KMS-11 (cell line): ENCODE measurements around the gene SPDYA.

Source experiments
- H2AFZ ChIP-seq: fragments of 200-600 bp; sonication (generic); 2 replicates; pipeline ENCODE4 v1.6.1; 2016; ENCODE audit warnings: antibody characterized with exemption, mixed run types, low read depth
- H3K27ac ChIP-seq: fragments of 200-600 bp; sonication (generic); 2 replicates; pipeline ENCODE4 v1.6.1; 2016; ENCODE audit warnings: mild to moderate bottlenecking, mixed run types
- H3K27me3 ChIP-seq: fragments of 200-600 bp; sonication (generic); 2 replicates; pipeline ENCODE4 v1.6.1; 2017; ENCODE audit warnings: mild to moderate bottlenecking, low read depth, mixed run types, moderate library complexity; ENCODE audit not compliant: insufficient read depth
- H3K36me3 ChIP-seq: fragments of 200-600 bp; sonication (generic); 2 replicates; pipeline ENCODE4 v1.6.1; 2017; ENCODE audit warnings: mild to moderate bottlenecking, mixed run types; ENCODE audit not compliant: insufficient read depth
- H3K4me1 ChIP-seq: fragments of 200-600 bp; sonication (generic); 2 replicates; pipeline ENCODE4 v1.6.1; 2016; ENCODE audit warnings: mild to moderate bottlenecking, low read depth, mixed run types; ENCODE audit not compliant: poor library complexity, severe bottlenecking
- H3K4me2 ChIP-seq: fragments of 200-600 bp; sonication (generic); 2 replicates; pipeline ENCODE4 v1.7.0; 2016; ENCODE audit warnings: mild to moderate bottlenecking, mixed run types
- H3K4me3 ChIP-seq: fragments of 200-600 bp; sonication (generic); IDR thresholded peaks from 2 replicates; pipeline ENCODE4 v1.6.1; 2017; ENCODE audit warnings: low read depth, low read length, mixed read lengths; ENCODE audit not compliant: insufficient read depth
- H3K79me2 ChIP-seq: fragments of 200-600 bp; sonication (generic); 2 replicates; pipeline ENCODE4 v1.6.1; 2016; ENCODE audit warnings: low read depth, mixed run types; ENCODE audit not compliant: insufficient read depth
- H3K9ac ChIP-seq: fragments of 200-600 bp; sonication (generic); 2 replicates; pipeline ENCODE4 v1.6.1; 2016; ENCODE audit warnings: mild to moderate bottlenecking, mixed run types
- H4K20me1 ChIP-seq: fragments of 200-600 bp; sonication (generic); 2 replicates; pipeline ENCODE4 v1.6.1; 2016; ENCODE audit warnings: mild to moderate bottlenecking, mixed run types; ENCODE audit not compliant: insufficient read depth
- CTCF ChIP-seq: fragments of 200-600 bp; sonication (generic); conservative IDR thresholded peaks from 2 replicates; pipeline ENCODE4 v1.6.1; 2017; ENCODE audit warnings: low read depth, mild to moderate bottlenecking, antibody characterized with exemption, low read length, moderate library complexity, mixed read lengths

The SPDYA gene

GRCh38 chr2:28776471-28776870, 34.2 kb upstream of the SPDYA start:
- Histone ChIP-seq H3K79me2 (peaks cover 46% of the 10 kb centered on the region; the same call in 1 of the 2 replicates), H3K27me3 (no peaks in the 10 kb centered on the region), H4K20me1 (peaks cover 15% of the 10 kb centered on the region; the same call in 1 of the 2 replicates), H3K9ac (no peak overlapping the region), H3K4me2 (no peak overlapping the region), H3K4me3 (no peak overlapping the region), H3K27ac (no peak overlapping the region), H3K36me3 (peaks cover 16% of the 10 kb centered on the region; the same call in 1 of the 2 replicates), H2AFZ (no peak overlapping the region), H3K4me1 (no peaks in the 10 kb centered on the region)
- no peak for TF ChIP-seq CTCF

- H2AFZ ChIP-seq = no peak overlapping the region
- H4K20me1 ChIP-seq = 0 out of 2 replicates have a peak, but pooled peaks cover 3% of the 10 kb centered on the region
- H3K4me2 ChIP-seq = no peak overlapping the region
- H3K4me1 ChIP-seq = no peaks in the 10 kb centered on the region
- H3K27ac ChIP-seq = no peak overlapping the region
- no peak for TF ChIP-seq CTCF
- H3K4me3 ChIP-seq = no peak overlapping the region
- peaks cover 16% of the 10 kb centered on the region; the same call in 1 of the 2 replicates for H3K36me3 ChIP-seq
- H3K9ac ChIP-seq = no peak overlapping the region
- H3K79me2 ChIP-seq = peaks cover 27% of the 10 kb centered on the region; the same call in 1 of the 2 replicates
- no peaks in the 10 kb centered on the region for H3K27me3 ChIP-seq
Observed at GRCh38 chr2:28778392-28778791, 32.2 kb upstream of the SPDYA start.

GRCh38 chr2:28779001-28779400, 31.6 kb upstream of the SPDYA start:
- peaks cover 20% of the 10 kb centered on the region; the same call in 1 of the 2 replicates for H3K79me2 ChIP-seq
- TF ChIP-seq CTCF = no peak

GRCh38 chr2:28780496-28780895, 30.1 kb upstream of the SPDYA start:
- H3K9ac ChIP-seq = no peak overlapping the region
- peaks cover 5% of the 10 kb centered on the region; the same call in 1 of the 2 replicates for H3K79me2 ChIP-seq
- no peak overlapping the region for H3K27ac ChIP-seq
- no peaks in the 10 kb centered on the region for H3K4me1 ChIP-seq
- H3K4me2 ChIP-seq = no peak overlapping the region
- H2AFZ ChIP-seq = no peak overlapping the region
- no peak for TF ChIP-seq CTCF
- H3K27me3 ChIP-seq = no peaks in the 10 kb centered on the region
- 0 out of 2 replicates have a peak, but pooled peaks cover 3% of the 10 kb centered on the region for H4K20me1 ChIP-seq
- peaks cover 16% of the 10 kb centered on the region; the same call in 1 of the 2 replicates for H3K36me3 ChIP-seq
- no peak overlapping the region for H3K4me3 ChIP-seq

More at GRCh38 chr2:28779001-28779400, 31.6 kb upstream of the SPDYA start:
- 0 out of 2 replicates have a peak, but pooled peaks cover 3% of the 10 kb centered on the region for H4K20me1 ChIP-seq
- no peak overlapping the region for H3K4me2 ChIP-seq
- H2AFZ ChIP-seq = no peak overlapping the region
- H3K27ac ChIP-seq = no peak overlapping the region
- H3K27me3 ChIP-seq = no peaks in the 10 kb centered on the region
- H3K4me1 ChIP-seq = no peaks in the 10 kb centered on the region
- no peak overlapping the region for H3K9ac ChIP-seq
- no peak overlapping the region for H3K4me3 ChIP-seq
- peaks cover 16% of the 10 kb centered on the region; the same call in 1 of the 2 replicates for H3K36me3 ChIP-seq
